Subcutaneous adipose tissue (tissue), 4 donors: ENCODE results near the gene DNAH6. TPM values are rescaled to one million over a fixed set of nuclear protein-coding genes. Genes with fewer than 3 reads are reported as not detected.

Source experiments
- CTCF ChIP-seq: fragments of 450-650 bp; IDR thresholded peaks from one replicate; pipeline ENCODE4 v1.5.1; 2016; ENCODE audit warnings: low read depth, mild to moderate bottlenecking, control low read depth, antibody characterized with exemption, moderate library complexity
- total RNA-seq, 4 donors: library from RNA; depleted of rRNA; stranded (reverse); fragments of >200 nt; gene quantifications; one replicate each; pipeline ENCODE4 v1.1.0, GENCODE V29; 2016

Gene DNAH6
- total RNA-seq, 4 donors from 2014 or later: 0.49 to 2.4 (median 1.2) TPM

GRCh38 chr2:84771251-84771650, 255.0 kb downstream of the DNAH6 start:
- no peak for TF ChIP-seq CTCF

- no peak for TF ChIP-seq CTCF
These were observed 259.7 kb downstream of the DNAH6 start for GRCh38 chr2:84776011-84776410.

- TF ChIP-seq CTCF: no peak
These were observed 262.8 kb downstream of the DNAH6 start for GRCh38 chr2:84778911-84779690.

- no peak for TF ChIP-seq CTCF
These were observed 263.5 kb downstream of the DNAH6 start for GRCh38 chr2:84779781-84780180.

GRCh38 chr2:84781942-84782716, 265.8 kb downstream of the DNAH6 start:
- TF ChIP-seq CTCF: no peak

- TF ChIP-seq CTCF: no peak
These were observed 266.6 kb downstream of the DNAH6 start for GRCh38 chr2:84782717-84783442.

- no peak for TF ChIP-seq CTCF
These were observed 269.7 kb downstream of the DNAH6 start for GRCh38 chr2:84785950-84786349.
